Measurements from ENCODE around the gene ETV6. TPM values are rescaled to one million over a fixed set of nuclear protein-coding genes. Genes with fewer than 3 reads are reported as not detected.

The ETV6 gene
- total and polyA plus RNA-seq, 2 experiments from 2014 or later: 9.1 to 11.9 TPM

DNA sequence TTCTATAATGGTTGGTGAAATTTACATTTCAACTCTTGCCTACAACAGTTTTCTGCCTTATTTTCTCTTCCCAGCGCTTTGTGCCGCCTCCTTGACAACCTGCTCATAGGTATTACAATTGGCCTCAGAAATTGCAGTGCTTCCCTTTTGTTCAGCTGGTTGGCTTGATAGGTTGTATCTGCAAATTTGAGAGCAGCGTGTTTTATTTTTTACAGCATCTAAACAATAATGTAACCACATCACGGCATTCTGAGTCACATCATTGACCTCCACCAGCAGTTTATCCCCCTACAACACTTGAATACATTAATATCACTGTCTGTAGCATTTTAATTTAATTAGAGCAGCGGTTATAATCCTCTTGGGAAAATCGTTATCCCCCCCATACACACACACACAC, 99.4 kb downstream of the ETV6 start:
- Histone ChIP-seq H3K27me3 (no peaks in the 10 kb centered on the region), H3K27ac (no peak overlapping the region), H3K9me3 (ENCODE audit: low read depth) (no peaks in the 10 kb centered on the region), H3K4me3 (no peak overlapping the region), H3K4me1 (ENCODE audit: low read depth) (peaks cover 5% of the 10 kb centered on the region), H3K36me3 (no peaks in the 10 kb centered on the region)
- DNase-seq (ENCODE audit: low read depth in 1 of 2, low spot score in 1 of 2): no peak
- TF ChIP-seq, protein P1, sequence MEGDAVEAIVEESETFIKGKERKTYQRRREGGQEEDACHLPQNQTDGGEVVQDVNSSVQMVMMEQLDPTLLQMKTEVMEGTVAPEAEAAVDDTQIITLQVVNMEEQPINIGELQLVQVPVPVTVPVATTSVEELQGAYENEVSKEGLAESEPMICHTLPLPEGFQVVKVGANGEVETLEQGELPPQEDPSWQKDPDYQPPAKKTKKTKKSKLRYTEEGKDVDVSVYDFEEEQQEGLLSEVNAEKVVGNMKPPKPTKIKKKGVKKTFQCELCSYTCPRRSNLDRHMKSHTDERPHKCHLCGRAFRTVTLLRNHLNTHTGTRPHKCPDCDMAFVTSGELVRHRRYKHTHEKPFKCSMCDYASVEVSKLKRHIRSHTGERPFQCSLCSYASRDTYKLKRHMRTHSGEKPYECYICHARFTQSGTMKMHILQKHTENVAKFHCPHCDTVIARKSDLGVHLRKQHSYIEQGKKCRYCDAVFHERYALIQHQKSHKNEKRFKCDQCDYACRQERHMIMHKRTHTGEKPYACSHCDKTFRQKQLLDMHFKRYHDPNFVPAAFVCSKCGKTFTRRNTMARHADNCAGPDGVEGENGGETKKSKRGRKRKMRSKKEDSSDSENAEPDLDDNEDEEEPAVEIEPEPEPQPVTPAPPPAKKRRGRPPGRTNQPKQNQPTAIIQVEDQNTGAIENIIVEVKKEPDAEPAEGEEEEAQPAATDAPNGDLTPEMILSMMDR (IDR thresholded peaks at IDR 0.05; ENCODE audit: low read depth, low read length): no peak

DNA sequence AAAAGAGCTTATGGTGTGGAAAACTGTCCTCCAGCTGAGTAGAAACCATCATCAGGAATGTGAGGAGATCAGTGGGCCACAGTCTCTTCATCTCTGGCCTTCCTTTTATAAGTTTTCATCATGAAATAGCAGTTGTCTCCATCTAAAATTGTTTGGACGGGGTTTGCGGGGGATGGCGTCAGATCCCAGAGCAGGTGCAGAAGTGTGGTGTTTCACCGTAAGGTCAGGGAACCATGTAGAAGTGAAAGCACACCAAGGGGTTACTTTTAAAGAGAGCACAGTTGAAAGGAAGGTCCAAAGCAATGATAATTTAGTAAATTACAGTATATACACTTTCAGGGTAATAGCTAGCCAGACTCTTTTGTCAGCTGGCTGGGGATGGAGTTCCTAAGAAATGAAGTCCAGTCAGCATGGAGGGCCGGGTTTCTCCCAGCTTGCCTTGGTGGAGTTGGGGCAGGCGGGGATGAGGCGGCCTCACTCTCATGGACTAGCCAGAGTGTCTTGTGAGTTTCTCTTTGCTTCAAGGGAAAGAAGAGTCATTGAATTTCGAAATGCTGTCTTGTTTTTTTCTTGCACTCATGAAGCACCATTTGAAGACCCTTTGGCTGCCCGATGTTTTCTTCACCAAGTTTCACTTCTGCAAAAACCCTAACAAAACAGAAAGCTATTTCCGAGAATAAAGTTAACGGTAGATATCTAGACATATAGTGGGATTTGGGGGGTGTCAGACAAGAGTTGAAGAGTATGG, 100.6 kb downstream of the ETV6 start:
- no peaks in the 10 kb centered on the region for H3K36me3 ChIP-seq
- H3K9me3 ChIP-seq (ENCODE audit: low read depth): no peaks in the 10 kb centered on the region
- no peak for DNase-seq (ENCODE audit: low read depth in 1 of 2, low spot score in 1 of 2)
- TF ChIP-seq, protein P1 (IDR thresholded peaks at IDR 0.05; ENCODE audit: low read depth, low read length): no peak
- H3K27me3 ChIP-seq: no peaks in the 10 kb centered on the region
- H3K27ac ChIP-seq: no peak overlapping the region
- H3K4me1 ChIP-seq (ENCODE audit: low read depth): peaks cover 5% of the 10 kb centered on the region
- no peak overlapping the region for H3K4me3 ChIP-seq

DNA sequence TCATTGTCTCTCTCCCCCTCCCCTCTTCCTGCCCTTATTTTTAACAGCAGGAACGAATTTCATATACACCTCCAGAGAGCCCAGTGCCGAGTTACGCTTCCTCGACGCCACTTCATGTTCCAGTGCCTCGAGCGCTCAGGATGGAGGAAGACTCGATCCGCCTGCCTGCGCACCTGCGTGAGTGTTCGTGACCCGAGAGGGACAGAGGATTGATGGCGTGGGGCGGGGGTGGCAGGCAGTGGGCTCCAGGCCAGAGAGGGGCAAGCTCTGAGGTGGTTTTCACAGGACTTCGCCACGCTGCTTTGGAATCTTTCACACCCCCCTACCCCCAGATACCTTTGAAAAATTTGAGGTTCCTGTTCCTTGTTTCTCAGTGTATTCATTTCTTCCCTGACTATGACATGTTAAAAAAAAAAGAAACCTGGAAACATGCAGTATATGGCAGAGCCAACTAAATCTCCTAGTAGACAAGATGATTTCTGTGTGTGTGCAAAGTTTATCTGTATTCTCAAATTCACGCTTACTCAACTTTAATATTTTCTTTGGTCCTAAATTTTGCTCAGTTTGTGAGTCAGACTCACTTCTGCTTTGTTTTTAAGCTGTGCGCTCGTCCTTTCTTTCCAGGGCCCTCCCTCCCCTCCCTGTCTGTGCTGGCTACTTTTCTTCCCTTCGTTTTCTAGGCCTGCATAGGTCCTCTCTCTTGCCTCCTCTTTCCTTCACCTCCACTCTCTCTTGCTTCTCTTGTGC, 103.1 kb downstream of the ETV6 start:
- H3K27ac ChIP-seq: no peak overlapping the region
- DNase-seq (ENCODE audit: low read depth in 1 of 2, low spot score in 1 of 2): no peak
- H3K4me3 ChIP-seq: no peak overlapping the region
- no peaks in the 10 kb centered on the region for H3K36me3 ChIP-seq
- no peaks in the 10 kb centered on the region for H3K9me3 ChIP-seq (ENCODE audit: low read depth)
- peaks cover 19% of the 10 kb centered on the region for H3K4me1 ChIP-seq (ENCODE audit: low read depth)
- H3K27me3 ChIP-seq: no peaks in the 10 kb centered on the region
- TF ChIP-seq, protein P1 (IDR thresholded peaks at IDR 0.05; ENCODE audit: low read depth, low read length): no peak

DNA sequence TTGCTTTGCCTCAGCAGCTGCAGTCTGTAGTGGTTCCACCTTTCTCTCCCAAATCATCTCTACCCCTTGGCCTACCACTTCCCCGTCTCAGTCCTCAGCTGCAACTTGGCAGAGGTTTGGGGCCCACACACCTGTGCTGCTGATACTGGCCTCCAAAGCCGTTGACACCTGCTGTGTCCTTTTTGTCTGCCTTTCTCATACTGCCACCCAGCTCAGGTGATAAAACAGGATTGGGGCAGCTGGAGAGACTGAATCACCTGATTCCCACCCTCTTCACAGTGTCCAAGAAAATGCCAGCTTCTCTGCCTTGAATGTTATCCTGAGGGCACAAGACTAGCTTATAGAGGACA, 103.7 kb downstream of the ETV6 start:
- TF ChIP-seq, protein P1 (IDR thresholded peaks at IDR 0.05; ENCODE audit: low read depth, low read length): no peak
- H3K9me3 ChIP-seq (ENCODE audit: low read depth): no peaks in the 10 kb centered on the region
- H3K27ac ChIP-seq: no peak overlapping the region
- peaks cover 20% of the 10 kb centered on the region for H3K4me1 ChIP-seq (ENCODE audit: low read depth)
- DNase-seq (ENCODE audit: low read depth in 1 of 2, low spot score in 1 of 2): no peak
- H3K4me3 ChIP-seq: no peak overlapping the region
- H3K27me3 ChIP-seq: no peaks in the 10 kb centered on the region
- no peaks in the 10 kb centered on the region for H3K36me3 ChIP-seq

DNA sequence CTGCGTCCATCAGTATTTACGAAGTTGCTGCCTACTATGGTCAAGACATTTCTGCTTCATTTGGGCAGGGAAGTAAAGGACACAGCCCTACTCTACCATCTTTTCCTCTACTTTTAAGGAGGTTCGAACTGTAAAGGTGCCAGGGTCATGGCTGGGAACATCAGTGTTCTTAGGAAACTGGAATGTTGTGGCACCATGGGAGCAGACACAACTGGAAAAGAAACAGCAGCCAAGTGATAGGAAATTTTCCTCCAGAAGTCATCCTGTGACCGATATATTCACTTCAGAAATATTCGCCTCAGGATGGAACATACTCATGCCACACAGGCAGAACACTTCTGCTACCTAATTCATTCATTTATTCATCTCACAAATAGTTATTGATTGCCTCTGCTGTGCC, 104.4 kb downstream of the ETV6 start:
- no peak for DNase-seq (ENCODE audit: low read depth in 1 of 2, low spot score in 1 of 2)
- Histone ChIP-seq H3K36me3 (no peaks in the 10 kb centered on the region), H3K4me1 (ENCODE audit: low read depth) (peaks cover 25% of the 10 kb centered on the region), H3K9me3 (ENCODE audit: low read depth) (no peaks in the 10 kb centered on the region), H3K27ac (no peak overlapping the region), H3K4me3 (no peak overlapping the region), H3K27me3 (no peaks in the 10 kb centered on the region)
- TF ChIP-seq, protein P1 (IDR thresholded peaks at IDR 0.05; ENCODE audit: low read depth, low read length): no peak

All from cardiac muscle cell (in vitro differentiated cells and primary cell).